Fibroblast of lung (primary cell): ENCODE measurements around the gene TXNDC11. TPM values are rescaled to one million over a fixed set of nuclear protein-coding genes. Genes with fewer than 3 reads are reported as not detected.

Source experiments
- DNase-seq, 2 donors: peaks; one replicate each; pipeline versions ENCODE4 v3.0.0 to v3.0.0-alpha.2; 2010; ENCODE audit warnings: low read depth in 2 of 2
- H2AFZ ChIP-seq: 2 replicates; pipeline ENCODE4 v1.5.1; 2012; ENCODE audit warnings: low read length, control low read depth, inconsistent platforms
- H3K27ac ChIP-seq: 2 replicates; pipeline ENCODE4 v1.5.1; 2011; ENCODE audit warnings: low read length, control low read depth; ENCODE audit not compliant: insufficient read depth
- H3K27me3 ChIP-seq: 2 replicates; pipeline ENCODE4 v1.5.1; 2011; ENCODE audit warnings: mild to moderate bottlenecking, low read length; ENCODE audit not compliant: control insufficient read depth, insufficient read depth
- H3K36me3 ChIP-seq: 2 replicates; pipeline ENCODE4 v1.5.1; 2011; ENCODE audit warnings: low read length; ENCODE audit not compliant: control insufficient read depth, insufficient read depth
- H3K4me1 ChIP-seq: 2 replicates; pipeline ENCODE4 v1.5.1; 2011; ENCODE audit warnings: low read length; ENCODE audit not compliant: control insufficient read depth, insufficient read depth; ENCODE audit errors: extremely low read depth
- H3K4me2 ChIP-seq: 2 replicates; pipeline ENCODE4 v1.5.1; 2011; ENCODE audit warnings: low read length, control low read depth; ENCODE audit not compliant: insufficient read depth; ENCODE audit errors: extremely low read depth
- H3K4me3 ChIP-seq, 4 experiments: fragments of 200-600 bp in 1 of 4; sonication (generic) in 1 of 4; replicated peaks in 1 of 4; 2 replicates each; pipeline ENCODE4 v1.5.1; 2011 to 2016; ENCODE audit warnings: low read length in 4 of 4, low read depth in 3 of 4, mild to moderate bottlenecking in 3 of 4, control low read depth in 2 of 4, inconsistent platforms in 1 of 4, mixed read lengths in 1 of 4; ENCODE audit not compliant: insufficient read depth in 1 of 4; ENCODE audit errors: control extremely low read depth in 1 of 4
- H3K79me2 ChIP-seq: 2 replicates; pipeline ENCODE4 v1.5.1; 2012; ENCODE audit warnings: mild to moderate bottlenecking, low read length, inconsistent platforms; ENCODE audit not compliant: control insufficient read depth, insufficient read depth
- H3K9ac ChIP-seq: 2 replicates; pipeline ENCODE4 v1.5.1; 2011; ENCODE audit warnings: mild to moderate bottlenecking, low read length, control low read depth; ENCODE audit not compliant: insufficient read depth
- H3K9me3 ChIP-seq: 2 replicates; pipeline ENCODE4 v1.5.1; 2012; ENCODE audit warnings: low read depth, low read length; ENCODE audit not compliant: control insufficient read depth, insufficient read depth
- H4K20me1 ChIP-seq: 2 replicates; pipeline ENCODE4 v1.5.1; 2011; ENCODE audit warnings: low read length; ENCODE audit not compliant: control insufficient read depth, insufficient read depth; ENCODE audit errors: extremely low read depth
- EZH2 ChIP-seq: IDR thresholded peaks from 2 replicates; pipeline ENCODE4 v1.5.1; 2012; ENCODE audit warnings: low read length, control low read depth, mild to moderate bottlenecking; ENCODE audit errors: missing control alignments
- polyA plus RNA-seq, 2 donors: library from polyadenylated mRNA; depleted of rRNA in 1 of 2; stranded (reverse) in 1 of 2; unstranded in 1 of 2; fragments of >200 nt; gene quantifications; 2 replicates each; pipeline ENCODE4 v1.2.1, GENCODE V29; 2011 to 2012; ENCODE audit warnings: missing spikeins in 1 of 2
- total RNA-seq: library from RNA; depleted of rRNA; stranded (reverse); fragments of >200 nt; gene quantifications from 2 replicates; pipeline ENCODE4 v1.2.1, GENCODE V29; 2014
- TF ChIP-seq, protein P1 (sequence below), 2 donors: IDR thresholded peaks in 1 of 2; conservative IDR thresholded peaks in 1 of 2; 1 replicate in 1 of 2; 2 replicates in 1 of 2; pipeline ENCODE4 v1.5.1; 2011 to 2012; ENCODE audit warnings: low read length in 2 of 2, control low read depth in 1 of 2, inconsistent platforms in 1 of 2, low read depth in 1 of 2, mild to moderate bottlenecking in 1 of 2

The TXNDC11 gene
- total and polyA plus RNA-seq, 2 donors (not counting 1 experiment from before 2014, with no cell fraction given): 26.8 to 46.2 TPM

- Histone ChIP-seq H3K36me3 (peaks cover 5% of the 10 kb centered on the region), H4K20me1 (no peaks in the 10 kb centered on the region), H3K79me2 (peaks cover 45% of the 10 kb centered on the region), H3K27me3 (no peaks in the 10 kb centered on the region), H3K9me3 (no peaks in the 10 kb centered on the region), H3K27ac (no peak overlapping the region), H3K4me1 (peaks cover 7% of the 10 kb centered on the region), H3K4me3 (peak overlapping the region; percentile 43 to 96 (median 70)), H3K4me2 (peak overlapping the region; percentile 80), H3K9ac (no peak overlapping the region), H2AFZ (no peak overlapping the region)
- TF ChIP-seq, protein P1, sequence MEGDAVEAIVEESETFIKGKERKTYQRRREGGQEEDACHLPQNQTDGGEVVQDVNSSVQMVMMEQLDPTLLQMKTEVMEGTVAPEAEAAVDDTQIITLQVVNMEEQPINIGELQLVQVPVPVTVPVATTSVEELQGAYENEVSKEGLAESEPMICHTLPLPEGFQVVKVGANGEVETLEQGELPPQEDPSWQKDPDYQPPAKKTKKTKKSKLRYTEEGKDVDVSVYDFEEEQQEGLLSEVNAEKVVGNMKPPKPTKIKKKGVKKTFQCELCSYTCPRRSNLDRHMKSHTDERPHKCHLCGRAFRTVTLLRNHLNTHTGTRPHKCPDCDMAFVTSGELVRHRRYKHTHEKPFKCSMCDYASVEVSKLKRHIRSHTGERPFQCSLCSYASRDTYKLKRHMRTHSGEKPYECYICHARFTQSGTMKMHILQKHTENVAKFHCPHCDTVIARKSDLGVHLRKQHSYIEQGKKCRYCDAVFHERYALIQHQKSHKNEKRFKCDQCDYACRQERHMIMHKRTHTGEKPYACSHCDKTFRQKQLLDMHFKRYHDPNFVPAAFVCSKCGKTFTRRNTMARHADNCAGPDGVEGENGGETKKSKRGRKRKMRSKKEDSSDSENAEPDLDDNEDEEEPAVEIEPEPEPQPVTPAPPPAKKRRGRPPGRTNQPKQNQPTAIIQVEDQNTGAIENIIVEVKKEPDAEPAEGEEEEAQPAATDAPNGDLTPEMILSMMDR (conservative IDR thresholded peaks at IDR 0.05 in 1 of 2, IDR thresholded peaks at IDR 0.05 in 1 of 2; ENCODE audit: low read depth in 1 of 2, low read length in 2 of 2): no peak
- TF ChIP-seq EZH2: no peak
- no peak for DNase-seq
These were observed 2.1 kb downstream of the TXNDC11 start for GRCh38 chr16:11740567-11740966.

- TF ChIP-seq EZH2: no peak
- TF ChIP-seq, protein P1 (conservative IDR thresholded peaks at IDR 0.05 in 1 of 2, IDR thresholded peaks at IDR 0.05 in 1 of 2; ENCODE audit: low read depth in 1 of 2, low read length in 2 of 2): no peak
- Histone ChIP-seq H3K9me3 (no peaks in the 10 kb centered on the region), H3K27me3 (no peaks in the 10 kb centered on the region), H4K20me1 (no peaks in the 10 kb centered on the region), H3K4me1 (peaks cover 7% of the 10 kb centered on the region), H3K4me2 (no peak overlapping the region), H3K4me3 (no peak overlapping the region), H3K9ac (no peak overlapping the region), H3K36me3 (peaks cover 9% of the 10 kb centered on the region), H3K27ac (no peak overlapping the region), H3K79me2 (peaks cover 45% of the 10 kb centered on the region), H2AFZ (no peak overlapping the region)
- DNase-seq: no peak
These were observed 3.7 kb downstream of the TXNDC11 start for GRCh38 chr16:11738742-11739544.

DNA sequence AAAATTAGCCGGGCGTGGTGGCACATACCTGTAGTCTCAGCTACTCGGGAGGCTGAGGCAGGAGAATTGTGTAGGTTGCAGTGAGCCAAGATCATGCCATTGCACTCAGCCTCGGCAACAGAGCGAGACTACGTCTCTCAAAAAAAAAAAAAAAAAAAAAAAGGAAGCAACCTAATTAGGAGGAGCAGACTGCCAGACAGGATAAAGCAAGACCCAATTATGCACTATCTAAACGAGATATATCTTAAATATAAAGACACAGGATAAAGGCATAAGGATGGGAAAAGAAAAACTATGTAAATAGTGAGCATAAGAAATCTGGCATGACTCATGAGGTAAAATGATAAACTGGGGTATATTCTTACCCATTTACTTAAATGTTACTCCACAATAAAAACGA lies 4.9 kb downstream of the TXNDC11 start:
- no peak for DNase-seq
- H4K20me1 ChIP-seq: no peaks in the 10 kb centered on the region

More for the DNA sequence above, 4.9 kb downstream of the TXNDC11 start:
- H3K9ac ChIP-seq: no peak overlapping the region
- H3K4me2 ChIP-seq: no peak overlapping the region
- peaks cover 9% of the 10 kb centered on the region for H3K36me3 ChIP-seq
- TF ChIP-seq, protein P1 (conservative IDR thresholded peaks at IDR 0.05 in 1 of 2, IDR thresholded peaks at IDR 0.05 in 1 of 2; ENCODE audit: low read depth in 1 of 2, low read length in 2 of 2): no peak
- no peak for TF ChIP-seq EZH2
- peaks cover 45% of the 10 kb centered on the region for H3K79me2 ChIP-seq
- H3K4me1 ChIP-seq: peaks cover 3% of the 10 kb centered on the region
- H3K27me3 ChIP-seq: no peaks in the 10 kb centered on the region
- H3K9me3 ChIP-seq: no peaks in the 10 kb centered on the region
- H3K4me3 ChIP-seq: no peak overlapping the region
- H3K27ac ChIP-seq: no peak overlapping the region
- H2AFZ ChIP-seq: no peak overlapping the region
